HCT116 (cell line): ENCODE measurements around the gene THSD7A. TPM values are rescaled to one million over a fixed set of nuclear protein-coding genes. Genes with fewer than 3 reads are reported as not detected.

ENCODE experiments used
- ATAC-seq: fragments of 200-7000 bp; cut with Tn5 transposase; 2 replicates; pipeline ENCODE4 v1.9.1; 2020; ENCODE audit warnings: mild to moderate bottlenecking, moderate library complexity
- BruUV-seq: library from RNA; stranded (reverse); fragments of 400-500 nt; replicated peaks from 2 replicates; lab custom pipeline; 2021; lab: Mats Ljungman, UMichigan
- CTCF ChIA-PET: fragments of 300-600 bp; sonication (Branson Sonifier 250); formaldehyde crosslinking; loops from one replicate; lab custom pipeline; 2021; ENCODE audit warnings: antibody characterized with exemption; lab: Charles Lee
- POLR2A ChIA-PET: fragments of 300-600, 350-600 bp; sonication (Branson Sonifier 250); formaldehyde crosslinking; loops from one replicate; lab custom pipeline; 2021; ENCODE audit warnings: antibody characterized with exemption; lab: Charles Lee
- RAD21 ChIA-PET, 2 experiments: fragments of 300-600 bp; sonication (Branson Sonifier 250); formaldehyde crosslinking; loops; one replicate each; lab custom pipeline; 2023; ENCODE audit warnings: low total read pairs in 2 of 2; ENCODE audit not compliant: uncharacterized antibody in 2 of 2, unreplicated experiment in 2 of 2, low non-redundant PET in 1 of 2; lab: Charles Lee
- DNase-seq: peaks from one replicate; pipeline ENCODE4 v3.0.0-alpha.2; 2010; ENCODE audit warnings: low read depth, low spot score
- H2AFZ ChIP-seq: fragments of 200-600 bp; shearing (Covaris generic), sonication (generic); 2 replicates; pipeline ENCODE4 v1.6.1; 2017; ENCODE audit warnings: low read depth, mixed run types, mixed read lengths, antibody characterized with exemption, low read length; ENCODE audit not compliant: poor library complexity, severe bottlenecking
- H3K27ac ChIP-seq: 2 replicates; pipeline ENCODE4 v1.5.1; 2012; ENCODE audit warnings: low read depth, low read length
- H3K27me3 ChIP-seq: fragments of 200-600 bp; sonication (generic); 2 replicates; pipeline ENCODE4 v1.6.1; 2016; ENCODE audit warnings: mixed run types, low read length, mixed read lengths; ENCODE audit not compliant: insufficient read depth
- H3K36me3 ChIP-seq, 2 experiments: fragments of 200-500 bp in 1 of 2; fragments of 200-600 bp in 1 of 2; sonication (Bioruptor generic) in 1 of 2; sonication (generic) in 1 of 2; 2 replicates each; pipeline versions ENCODE4 v1.5.1 to v1.6.1; 2014 to 2016; ENCODE audit warnings: low read length in 2 of 2, inconsistent platforms in 1 of 2, mixed read lengths in 1 of 2, mixed run types in 1 of 2; ENCODE audit not compliant: insufficient read depth in 2 of 2, control insufficient read depth in 1 of 2
- H3K4me1 ChIP-seq, 2 experiments: fragments of 200-600 bp in 1 of 2; sonication (generic) in 1 of 2; 2 replicates each; pipeline versions ENCODE4 v1.5.1 to v1.6.1; 2012 to 2017; ENCODE audit warnings: low read length in 2 of 2, inconsistent platforms in 1 of 2, mild to moderate bottlenecking in 1 of 2, mixed read lengths in 1 of 2, mixed run types in 1 of 2, moderate library complexity in 1 of 2; ENCODE audit not compliant: insufficient read depth in 2 of 2, control insufficient read depth in 1 of 2
- H3K4me2 ChIP-seq: fragments of 200-600 bp; sonication (generic); 2 replicates; pipeline ENCODE4 v1.6.1; 2017; ENCODE audit warnings: mixed run types, low read length, mixed read lengths
- H3K4me3 ChIP-seq, 2 experiments: fragments of 200-600 bp in 1 of 2; sonication (generic) in 1 of 2; replicated peaks in 1 of 2; 2 replicates each; pipeline ENCODE4 v1.5.1; 2011 to 2016; ENCODE audit warnings: low read length in 2 of 2, control low read depth in 1 of 2, low read depth in 1 of 2, mild to moderate bottlenecking in 1 of 2, mixed read lengths in 1 of 2, mixed run types in 1 of 2
- H3K79me2 ChIP-seq: fragments of 200-600 bp; sonication (generic); 2 replicates; pipeline ENCODE4 v1.6.1; 2017; ENCODE audit warnings: mild to moderate bottlenecking, mixed run types, low read length, moderate library complexity, mixed read lengths; ENCODE audit not compliant: insufficient read depth
- H3K9ac ChIP-seq: fragments of 200-600 bp; sonication (generic); 2 replicates; pipeline ENCODE4 v1.6.1; 2016; ENCODE audit warnings: low read length, mixed read lengths
- H3K9me2 ChIP-seq: fragments of 200-600 bp; sonication (generic), shearing (Covaris generic); 2 replicates; pipeline ENCODE4 v1.6.1; 2017; ENCODE audit warnings: mixed run types, mild to moderate bottlenecking, moderate library complexity; ENCODE audit not compliant: insufficient read depth
- H3K9me3 ChIP-seq, 2 experiments: fragments of 200-500 bp in 1 of 2; fragments of 200-600 bp in 1 of 2; sonication (Bioruptor generic) in 1 of 2; sonication (generic) in 1 of 2; 2 replicates each; pipeline ENCODE4 v1.6.1; 2014 to 2017; ENCODE audit warnings: low read length in 2 of 2, mixed read lengths in 2 of 2, inconsistent platforms in 1 of 2, low read depth in 1 of 2, mild to moderate bottlenecking in 1 of 2, mixed run types in 1 of 2, moderate library complexity in 1 of 2; ENCODE audit not compliant: control insufficient read depth in 1 of 2, insufficient read depth in 1 of 2
- H4K20me1 ChIP-seq: fragments of 200-600 bp; sonication (generic), shearing (Covaris generic); 2 replicates; pipeline ENCODE4 v1.6.1; 2017; ENCODE audit warnings: mixed run types, mild to moderate bottlenecking, moderate library complexity; ENCODE audit not compliant: insufficient read depth
- EZH2phosphoT487 ChIP-seq: fragments of 200-600 bp; IDR thresholded peaks from 2 replicates; pipeline ENCODE4 v1.6.1; 2018; ENCODE audit warnings: antibody characterized with exemption, borderline replicate concordance
- FOSL1 ChIP-seq: IDR thresholded peaks from 2 replicates; pipeline ENCODE4 v1.6.1; 2012; ENCODE audit warnings: low read depth
- POLR2A ChIP-seq: IDR thresholded peaks from 2 replicates; pipeline ENCODE4 v1.7.0; 2011; ENCODE audit warnings: borderline replicate concordance; ENCODE audit not compliant: insufficient read depth, insufficient read length; ENCODE audit errors: extremely low read depth
- REST ChIP-seq: IDR thresholded peaks from 2 replicates; pipeline ENCODE4 v1.6.1; 2012; ENCODE audit warnings: low read depth
- SIN3A ChIP-seq: IDR thresholded peaks from 2 replicates; pipeline ENCODE4 v1.6.1; 2012; ENCODE audit warnings: low read depth
- ZBTB33 ChIP-seq: IDR thresholded peaks from 2 replicates; pipeline ENCODE4 v1.6.1; 2011; ENCODE audit warnings: mild to moderate bottlenecking, low read length, moderate library complexity; ENCODE audit not compliant: insufficient replicate concordance; ENCODE audit errors: extremely low read depth
- ZFX ChIP-seq: fragments of 450-650 bp; IDR thresholded peaks from 2 replicates; pipeline ENCODE4 v1.6.1; 2017
- ZNF274 ChIP-seq: fragments of 200-500 bp; sonication (Bioruptor generic); IDR thresholded peaks from 2 replicates; pipeline ENCODE4 v1.6.1; 2014; ENCODE audit warnings: mild to moderate bottlenecking, low read depth, low read length, inconsistent platforms
- intact Hi-C: fragments of 100-400 bp; cut with micrococcal nuclease; formaldehyde crosslinking; loops from 2 replicates; pipeline ENCODE4 v1.10.0; 2022
- total RNA-seq: library from RNA; stranded (reverse); gene quantifications from one replicate; pipeline ENCODE4 v1.2.1, GENCODE V29; 2021; ENCODE audit not compliant: unreplicated experiment

The THSD7A gene
- total RNA-seq, 1 experiment from 2014 or later, result 0.05 TPM

- RAD21 ChIA-PET, result no interaction called here
- intact Hi-C loops, result no loop called here
- no peak for DNase-seq
Observed at GRCh38 chr7:11667071-11667809, 164.8 kb downstream of the THSD7A start.

GRCh38 chr7:11665357-11665756 lies 166.6 kb downstream of the THSD7A start:
- Histone ChIP-seq H3K27ac (no peak overlapping the region), H3K9me3 (no peaks in the 10 kb centered on the region), H4K20me1 (no peaks in the 10 kb centered on the region), H3K4me1 (no peaks in the 10 kb centered on the region), H2AFZ (no peak overlapping the region), H3K9me2 (no peaks in the 10 kb centered on the region), H3K9ac (no peak overlapping the region), H3K36me3 (no peaks in the 10 kb centered on the region), H3K27me3 (no peaks in the 10 kb centered on the region), H3K79me2 (no peaks in the 10 kb centered on the region), H3K4me3 (no peak overlapping the region), H3K4me2 (no peak overlapping the region)
- ChIA-PET POLR2A (no interaction called here), CTCF (no interaction called here), RAD21 (no interaction called here)
- DNase-seq, result no peak
- TF ChIP-seq FOSL1 (no peak), REST (no peak), ZNF274 (no peak), SIN3A (no peak), POLR2A (no peak), ZFX (no peak), ZBTB33 (no peak)
- intact Hi-C loops, result no loop called here
- no TSS peak for BruUV-seq
- no peak for ATAC-seq

More at GRCh38 chr7:11667071-11667809, 164.8 kb downstream of the THSD7A start:
- Histone ChIP-seq H3K9ac (no peak overlapping the region), H3K4me3 (no peak overlapping the region), H3K9me2 (no peaks in the 10 kb centered on the region), H3K36me3 (no peaks in the 10 kb centered on the region), H3K4me2 (no peak overlapping the region), H4K20me1 (no peaks in the 10 kb centered on the region), H2AFZ (no peak overlapping the region), H3K27ac (no peak overlapping the region), H3K4me1 (no peaks in the 10 kb centered on the region)
- POLR2A ChIA-PET, result no interaction called here
- no peak for ATAC-seq
- TF ChIP-seq EZH2phosphoT487, result no peak
- TF ChIP-seq, all 23 proteins: peak for 0
- CTCF ChIA-PET, result no interaction called here
- no peaks in the 10 kb centered on the region for H3K79me2 ChIP-seq
- no TSS peak for BruUV-seq
- H3K9me3 ChIP-seq, result no peaks in the 10 kb centered on the region
- no peaks in the 10 kb centered on the region for H3K27me3 ChIP-seq
